Measurements from ENCODE around the gene TMCO6. TPM values are rescaled to one million over a fixed set of nuclear protein-coding genes. Genes with fewer than 3 reads are reported as not detected.
A peak's percentile ranks its signal among the peaks of the same experiment; 100 is the strongest.

The TMCO6 gene
- polyA plus RNA-seq, 3 donors: 9.8 to 45.5 (median 12.6) TPM

DNA sequence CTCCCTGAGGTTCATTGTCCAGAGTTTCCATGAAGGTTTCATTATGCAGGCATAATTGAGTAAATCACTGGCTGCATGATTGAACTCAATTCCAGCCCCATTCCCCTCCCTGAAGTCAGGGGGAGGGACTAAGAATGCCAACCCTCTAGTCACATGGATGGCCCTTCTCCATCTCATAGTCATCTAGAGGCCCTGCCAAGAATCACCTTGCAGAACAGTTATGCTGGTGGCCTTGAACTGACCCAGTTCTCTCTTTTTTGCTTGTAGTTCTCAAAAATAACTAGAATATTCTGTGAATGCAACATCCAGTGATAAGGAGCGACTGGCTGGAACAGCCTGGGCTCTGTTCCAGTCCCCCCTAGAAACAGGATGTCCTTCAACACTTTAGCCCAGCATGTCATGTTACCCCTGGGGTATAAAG lies 42.9 kb upstream of the TMCO6 start:
- Histone ChIP-seq H3K4me3 (replicated peaks in 1 of 3; ENCODE audit: low read depth in 2 of 3, low read length in 3 of 3) (peak overlapping the region; percentile 10 to 52 (median 13)), H3K27me3 (ENCODE audit: control insufficient read depth in 2 of 2, insufficient read depth in 2 of 2, low read length in 2 of 2) (no peaks in the 10 kb centered on the region), H3K4me2 (replicated peaks; ENCODE audit: extremely low read depth, low read length, poor library complexity, severe bottlenecking) (peak overlapping the region; percentile 53), H3K36me3 (replicated peaks in 1 of 2; ENCODE audit: control insufficient read depth in 1 of 2, insufficient read depth in 2 of 2, low read length in 2 of 2) (no peaks in the 10 kb centered on the region), H4K20me1 (ENCODE audit: insufficient read depth, low read length) (no peaks in the 10 kb centered on the region), H2AFZ (ENCODE audit: insufficient read depth, low read depth, low read length, poor library complexity, severe bottlenecking) (no peak overlapping the region), H3K9me3 (replicated peaks in 1 of 2; ENCODE audit: control insufficient read depth in 1 of 2, insufficient read depth in 1 of 2, low read length in 2 of 2) (no peaks in the 10 kb centered on the region), H3K27ac (ENCODE audit: low read depth in 1 of 2, low read length in 2 of 2) (peak overlapping the region; percentile 96 to 97), H3K79me2 (ENCODE audit: insufficient read depth, low read length) (peaks cover 27% of the 10 kb centered on the region), H3K9ac (ENCODE audit: insufficient read depth, low read length, poor library complexity, severe bottlenecking) (peak overlapping the region; percentile 69), H3K4me1 (ENCODE audit: control insufficient read depth in 1 of 2, insufficient read depth in 2 of 2, low read length in 2 of 2) (peaks cover 74 to 89% of the 10 kb centered on the region in 2 donors)
- Mint-ChIP-seq H3K36me3 (peaks cover 0 to 3% of the 10 kb centered on the region in 2 donors), H3K27ac (peak overlapping the region; percentile 95 to 99 (median 97)), H3K27me3 (ENCODE audit: low read depth in 3 of 3) (no peaks in the 10 kb centered on the region), H3K4me1 (peaks cover 72% of the 10 kb centered on the region), H3K4me3 (peak overlapping the region; percentile 49 to 72), H3K9me3 (no peaks in the 10 kb centered on the region)
- 60% methylated on average over 1 of the region's 1 CpG for WGBS (ENCODE audit: insufficient coverage)
- DNase-seq: peak in 1 of 3 donors; percentile 23
- intact Hi-C loops (cut with micrococcal nuclease): loop anchor here (5.0 kb wide), 1 partner anchor 36 kb away; the partner anchor contains the start of gene CD14 (in 2 of the 2)
- TF ChIP-seq, protein P1, sequence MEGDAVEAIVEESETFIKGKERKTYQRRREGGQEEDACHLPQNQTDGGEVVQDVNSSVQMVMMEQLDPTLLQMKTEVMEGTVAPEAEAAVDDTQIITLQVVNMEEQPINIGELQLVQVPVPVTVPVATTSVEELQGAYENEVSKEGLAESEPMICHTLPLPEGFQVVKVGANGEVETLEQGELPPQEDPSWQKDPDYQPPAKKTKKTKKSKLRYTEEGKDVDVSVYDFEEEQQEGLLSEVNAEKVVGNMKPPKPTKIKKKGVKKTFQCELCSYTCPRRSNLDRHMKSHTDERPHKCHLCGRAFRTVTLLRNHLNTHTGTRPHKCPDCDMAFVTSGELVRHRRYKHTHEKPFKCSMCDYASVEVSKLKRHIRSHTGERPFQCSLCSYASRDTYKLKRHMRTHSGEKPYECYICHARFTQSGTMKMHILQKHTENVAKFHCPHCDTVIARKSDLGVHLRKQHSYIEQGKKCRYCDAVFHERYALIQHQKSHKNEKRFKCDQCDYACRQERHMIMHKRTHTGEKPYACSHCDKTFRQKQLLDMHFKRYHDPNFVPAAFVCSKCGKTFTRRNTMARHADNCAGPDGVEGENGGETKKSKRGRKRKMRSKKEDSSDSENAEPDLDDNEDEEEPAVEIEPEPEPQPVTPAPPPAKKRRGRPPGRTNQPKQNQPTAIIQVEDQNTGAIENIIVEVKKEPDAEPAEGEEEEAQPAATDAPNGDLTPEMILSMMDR (IDR thresholded peaks at IDR 0.05): no peak

DNA sequence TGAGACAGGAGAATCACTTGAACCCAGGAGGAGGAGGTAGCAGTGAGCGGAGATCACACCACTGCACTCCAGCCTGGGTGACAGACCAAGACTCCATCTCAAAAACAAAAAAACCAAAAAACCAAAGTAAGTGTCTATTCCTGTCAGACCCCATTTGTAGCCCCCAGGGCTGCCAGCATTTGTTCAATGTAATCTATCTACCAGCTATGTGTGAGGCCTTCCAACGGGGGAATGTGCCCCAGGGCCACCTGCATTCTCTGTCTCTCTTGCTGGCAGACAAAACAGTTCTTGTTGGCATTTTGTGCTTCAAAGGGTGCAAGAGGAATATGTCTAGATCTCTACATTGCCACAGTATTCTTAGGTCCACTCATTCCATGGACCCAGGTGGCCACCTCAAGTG lies 40.4 kb upstream of the TMCO6 start:
- peaks cover 16% of the 10 kb centered on the region for H3K79me2 ChIP-seq (ENCODE audit: insufficient read depth, low read length)
- H3K27ac ChIP-seq (ENCODE audit: low read depth in 1 of 2, low read length in 2 of 2): no peak overlapping the region
- intact Hi-C loops (cut with micrococcal nuclease): loop anchor here (5.0 kb wide), 1 partner anchor 33 kb away; the partner anchor contains the start of gene CD14 (in 2 of the 2)
- H3K9me3 Mint-ChIP-seq: peaks cover 0 to 3% (median 0%) of the 10 kb centered on the region in 7 donors
- TF ChIP-seq, protein P1 (IDR thresholded peaks at IDR 0.05): no peak
- no peak overlapping the region for H3K4me3 Mint-ChIP-seq
- peaks cover 80 to 95% of the 10 kb centered on the region in 2 donors for H3K4me1 ChIP-seq (ENCODE audit: control insufficient read depth in 1 of 2, insufficient read depth in 2 of 2, low read length in 2 of 2)
- peaks cover 0 to 5% (median 0%) of the 10 kb centered on the region in 3 donors for H3K27me3 Mint-ChIP-seq (ENCODE audit: low read depth in 3 of 3)
- WGBS (ENCODE audit: insufficient coverage): no CpG with 5 or more reads among the region's 2 CpGs
- no peak overlapping the region for H3K4me3 ChIP-seq (replicated peaks in 1 of 3; ENCODE audit: low read depth in 2 of 3, low read length in 3 of 3)
- no peak for DNase-seq
- H4K20me1 ChIP-seq (ENCODE audit: insufficient read depth, low read length): no peaks in the 10 kb centered on the region
- no peaks in the 10 kb centered on the region for H3K27me3 ChIP-seq (ENCODE audit: control insufficient read depth in 2 of 2, insufficient read depth in 2 of 2, low read length in 2 of 2)
- peaks cover 2% of the 10 kb centered on the region in 2 donors for H3K36me3 Mint-ChIP-seq
- no peak overlapping the region for H3K9ac ChIP-seq (ENCODE audit: insufficient read depth, low read length, poor library complexity, severe bottlenecking)
- H3K9me3 ChIP-seq (replicated peaks in 1 of 2; ENCODE audit: control insufficient read depth in 1 of 2, insufficient read depth in 1 of 2, low read length in 2 of 2): no peaks in the 10 kb centered on the region
- H3K27ac Mint-ChIP-seq: peak overlapping the region in 3 of 7 donors; percentile 35 to 68 (median 36)
- H3K4me1 Mint-ChIP-seq: peaks cover 75% of the 10 kb centered on the region
- H3K4me2 ChIP-seq (replicated peaks; ENCODE audit: extremely low read depth, low read length, poor library complexity, severe bottlenecking): no peak overlapping the region
- H2AFZ ChIP-seq (ENCODE audit: insufficient read depth, low read depth, low read length, poor library complexity, severe bottlenecking): no peak overlapping the region
- no peaks in the 10 kb centered on the region for H3K36me3 ChIP-seq (replicated peaks in 1 of 2; ENCODE audit: control insufficient read depth in 1 of 2, insufficient read depth in 2 of 2, low read length in 2 of 2)

Measured in CD14-positive monocyte (primary cell).